OCI-LY7 (cell line): Measurements from ENCODE around the gene RHNO1. TPM values are rescaled to one million over a fixed set of nuclear protein-coding genes. Genes with fewer than 3 reads are reported as not detected.

Experiments used
- BruUV-seq: library from RNA; stranded (reverse); fragments of 400-500 nt; replicated peaks from 2 replicates; lab custom pipeline; 2021; lab: Mats Ljungman, UMichigan
- CTCF ChIA-PET: fragments of 300-600 bp; sonication (Branson Sonifier 250); formaldehyde crosslinking; loops from one replicate; lab custom pipeline; 2022; ENCODE audit warnings: antibody characterized with exemption; ENCODE audit not compliant: unreplicated experiment; lab: Charles Lee
- POLR2A ChIA-PET: fragments of 300-600 bp; sonication (Branson Sonifier 250); formaldehyde crosslinking; loops from one replicate; lab custom pipeline; 2022; ENCODE audit warnings: antibody characterized with exemption; lab: Charles Lee
- DNase-seq: peaks from one replicate; pipeline ENCODE4 v3.0.0-alpha.2; 2015; ENCODE audit warnings: low spot score
- H2AFZ ChIP-seq: fragments of 200-600 bp; sonication (generic), shearing (Covaris generic); 2 replicates; pipeline ENCODE4 v1.6.1; 2014; ENCODE audit warnings: mild to moderate bottlenecking, antibody characterized with exemption, low read length, moderate library complexity
- H3K27ac ChIP-seq: fragments of 200-600 bp; sonication (generic); 2 replicates; pipeline ENCODE4 v1.5.1; 2014; ENCODE audit warnings: mixed run types, low read depth, mild to moderate bottlenecking, moderate library complexity, low read length, inconsistent platforms; ENCODE audit not compliant: poor library complexity, severe bottlenecking
- H3K36me3 ChIP-seq: fragments of 200-600 bp; sonication (generic); 2 replicates; pipeline ENCODE4 v1.6.1; 2014; ENCODE audit warnings: mild to moderate bottlenecking, antibody characterized with exemption, low read length, moderate library complexity, mixed read lengths; ENCODE audit not compliant: insufficient read depth
- H3K4me1 ChIP-seq: fragments of 200-600 bp; sonication (generic); 2 replicates; pipeline ENCODE4 v1.5.1; 2014; ENCODE audit warnings: mild to moderate bottlenecking, low read length; ENCODE audit not compliant: insufficient read depth, poor library complexity, severe bottlenecking
- H3K4me2 ChIP-seq: fragments of 200-600 bp; sonication (generic); 2 replicates; pipeline ENCODE4 v1.6.1; 2014; ENCODE audit warnings: mild to moderate bottlenecking, low read length
- H3K4me3 ChIP-seq: fragments of 200-600 bp; sonication (generic); 2 replicates; pipeline ENCODE4 v1.5.1; 2014; ENCODE audit warnings: mild to moderate bottlenecking, low read depth, low read length; ENCODE audit not compliant: poor library complexity, severe bottlenecking
- H3K79me2 ChIP-seq: fragments of 200-600 bp; sonication (generic); 2 replicates; pipeline ENCODE4 v1.6.1; 2016; ENCODE audit warnings: low read depth, mild to moderate bottlenecking, low read length, moderate library complexity, mixed read lengths; ENCODE audit not compliant: insufficient read depth
- H3K9me2 ChIP-seq: fragments of 200-600 bp; sonication (generic); 2 replicates; pipeline ENCODE4 v1.6.1; 2016; ENCODE audit warnings: mild to moderate bottlenecking, low read length, mixed read lengths; ENCODE audit not compliant: insufficient read depth
- H3K9me3 ChIP-seq: fragments of 200-600 bp; sonication (generic); 2 replicates; pipeline ENCODE4 v1.6.1; 2014; ENCODE audit warnings: mild to moderate bottlenecking, mixed run types, low read length, mixed read lengths
- H4K20me1 ChIP-seq: fragments of 200-600 bp; sonication (generic); 2 replicates; pipeline ENCODE4 v1.6.1; 2014; ENCODE audit warnings: mild to moderate bottlenecking, antibody characterized with exemption, low read length, moderate library complexity, mixed read lengths; ENCODE audit not compliant: insufficient read depth
- EZH2phosphoT487 ChIP-seq: fragments of 200-600 bp; sonication (generic); IDR thresholded peaks from 2 replicates; pipeline ENCODE4 v1.6.1; 2018; ENCODE audit warnings: low read depth, borderline replicate concordance, mild to moderate bottlenecking, mixed run types, antibody characterized with exemption, low read length, moderate library complexity, mixed read lengths
- intact Hi-C: fragments of 100-400 bp; cut with micrococcal nuclease; formaldehyde crosslinking; loops from one replicate; pipeline ENCODE4 v1.10.0; 2022; ENCODE audit not compliant: unreplicated experiment
- total RNA-seq, 2 experiments: library from RNA; depleted of rRNA in 1 of 2; stranded (reverse); fragments of >200 nt in 1 of 2; shearing (Covaris generic) in 1 of 2; gene quantifications; 2 replicates each; pipeline ENCODE4 v1.2.3, GENCODE V29; 2014 to 2022
- TF ChIP-seq, protein P1 (sequence below): fragments of 200-600 bp; sonication (generic); conservative IDR thresholded peaks from 2 replicates; pipeline ENCODE4 v1.5.1; 2014; ENCODE audit warnings: mild to moderate bottlenecking, antibody characterized with exemption, low read length, moderate library complexity, mixed read lengths

RHNO1 gene
- total RNA-seq, 2 experiments from 2014 or later, result 48.3 to 69.8 TPM

DNA sequence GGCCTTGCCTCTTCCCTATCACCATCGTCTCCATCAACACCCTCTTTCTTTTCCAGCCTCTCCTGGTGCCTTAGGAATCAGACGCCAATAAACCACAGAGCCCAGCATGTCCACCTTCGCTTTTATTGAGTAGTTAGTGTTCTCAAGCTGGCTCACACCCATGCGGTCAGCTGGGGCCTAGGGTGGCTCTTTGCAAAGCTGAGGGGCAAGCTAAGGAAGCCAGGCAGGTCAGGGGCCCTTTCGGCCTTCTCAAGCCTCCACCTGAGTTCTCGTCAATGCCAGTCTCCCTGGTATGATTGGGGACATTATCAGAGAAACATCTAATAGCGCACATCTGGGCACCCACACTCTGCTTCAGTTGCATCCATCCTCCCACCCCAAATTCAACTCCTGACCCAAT is 19.4 kb upstream of the RHNO1 start:
- no peak for TF ChIP-seq EZH2phosphoT487
- TF ChIP-seq, protein P1, sequence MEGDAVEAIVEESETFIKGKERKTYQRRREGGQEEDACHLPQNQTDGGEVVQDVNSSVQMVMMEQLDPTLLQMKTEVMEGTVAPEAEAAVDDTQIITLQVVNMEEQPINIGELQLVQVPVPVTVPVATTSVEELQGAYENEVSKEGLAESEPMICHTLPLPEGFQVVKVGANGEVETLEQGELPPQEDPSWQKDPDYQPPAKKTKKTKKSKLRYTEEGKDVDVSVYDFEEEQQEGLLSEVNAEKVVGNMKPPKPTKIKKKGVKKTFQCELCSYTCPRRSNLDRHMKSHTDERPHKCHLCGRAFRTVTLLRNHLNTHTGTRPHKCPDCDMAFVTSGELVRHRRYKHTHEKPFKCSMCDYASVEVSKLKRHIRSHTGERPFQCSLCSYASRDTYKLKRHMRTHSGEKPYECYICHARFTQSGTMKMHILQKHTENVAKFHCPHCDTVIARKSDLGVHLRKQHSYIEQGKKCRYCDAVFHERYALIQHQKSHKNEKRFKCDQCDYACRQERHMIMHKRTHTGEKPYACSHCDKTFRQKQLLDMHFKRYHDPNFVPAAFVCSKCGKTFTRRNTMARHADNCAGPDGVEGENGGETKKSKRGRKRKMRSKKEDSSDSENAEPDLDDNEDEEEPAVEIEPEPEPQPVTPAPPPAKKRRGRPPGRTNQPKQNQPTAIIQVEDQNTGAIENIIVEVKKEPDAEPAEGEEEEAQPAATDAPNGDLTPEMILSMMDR, result no peak
- Histone ChIP-seq H3K36me3 (peaks cover 77% of the 10 kb centered on the region), H3K4me3 (no peak overlapping the region), H4K20me1 (no peaks in the 10 kb centered on the region), H3K27ac (no peak overlapping the region), H3K4me2 (no peak overlapping the region), H3K9me2 (no peaks in the 10 kb centered on the region), H3K79me2 (no peaks in the 10 kb centered on the region), H3K4me1 (no peaks in the 10 kb centered on the region), H3K9me3 (no peaks in the 10 kb centered on the region), H2AFZ (no peak overlapping the region)
- no TSS peak for BruUV-seq
- ChIA-PET CTCF (no interaction called here), POLR2A (no interaction called here)
- intact Hi-C loops, result no loop called here
- no peak for DNase-seq

DNA sequence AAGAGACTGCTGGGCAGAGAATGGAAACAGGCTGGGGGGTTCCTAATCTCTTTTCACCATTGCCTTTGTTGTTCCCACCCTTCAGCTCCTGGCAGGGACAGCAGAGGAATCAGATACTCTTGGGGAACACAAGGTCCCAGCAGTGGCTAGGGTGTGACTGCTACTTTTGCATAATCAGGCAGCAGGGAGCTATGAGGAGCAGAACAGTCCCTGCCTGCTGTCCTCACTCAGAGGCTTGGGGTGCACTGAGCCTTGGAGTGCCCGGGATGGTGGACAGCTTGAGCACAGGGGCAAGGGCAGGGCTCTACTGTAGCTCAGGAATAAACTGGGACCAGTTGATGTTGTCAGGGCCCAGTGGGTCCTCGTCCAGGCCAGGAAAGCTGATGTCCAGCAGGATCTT is 18.7 kb upstream of the RHNO1 start:
- H3K4me2 ChIP-seq, result no peak overlapping the region
- intact Hi-C loops, result no loop called here
- BruUV-seq, result no TSS peak

DNA sequence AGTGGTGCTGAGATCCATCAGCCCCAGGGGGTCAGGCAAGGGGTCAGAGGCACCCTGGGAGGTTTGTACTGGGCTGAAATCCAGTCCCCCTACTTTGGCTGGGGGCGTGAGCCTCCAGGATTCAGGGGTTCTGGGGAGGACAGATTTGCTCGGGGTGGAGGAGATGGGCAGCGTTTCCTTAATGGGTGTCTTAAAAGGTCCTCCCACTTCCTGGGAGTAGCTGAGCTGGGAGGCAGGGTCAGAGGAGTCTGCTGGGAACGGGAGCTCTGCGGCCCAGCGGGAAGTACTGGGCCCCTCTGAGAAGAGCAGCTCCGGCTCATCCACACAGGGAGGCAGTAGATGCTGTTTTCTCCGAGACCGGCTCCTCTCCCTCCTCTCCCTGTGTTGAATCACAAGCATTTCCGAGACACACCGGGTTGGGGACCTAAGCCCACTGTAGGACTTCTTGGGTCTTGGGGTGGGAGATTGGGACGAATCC is 18.0 kb upstream of the RHNO1 start:
- no TSS peak for BruUV-seq
- no peaks in the 10 kb centered on the region for H4K20me1 ChIP-seq
- no peaks in the 10 kb centered on the region for H3K79me2 ChIP-seq
- H3K27ac ChIP-seq, result no peak overlapping the region
- H3K4me1 ChIP-seq, result no peaks in the 10 kb centered on the region
- no peak for DNase-seq
- intact Hi-C loops, result no loop called here
- peaks cover 91% of the 10 kb centered on the region for H3K36me3 ChIP-seq
- no peak for TF ChIP-seq EZH2phosphoT487
- TF ChIP-seq, protein P1, result no peak
- ChIA-PET POLR2A (no interaction called here), CTCF (no interaction called here)
- no peaks in the 10 kb centered on the region for H3K9me2 ChIP-seq
- H2AFZ ChIP-seq, result no peak overlapping the region
- no peaks in the 10 kb centered on the region for H3K9me3 ChIP-seq
- no peak overlapping the region for H3K4me3 ChIP-seq
- H3K4me2 ChIP-seq, result no peak overlapping the region

More for the DNA sequence above, 18.7 kb upstream of the RHNO1 start:
- ChIA-PET POLR2A (interaction anchor here (0.6 kb wide), 1 partner anchor 314 kb away, joined by 4 read pairs; no protein-coding TSS in a partner anchor), CTCF (no interaction called here)
- no peaks in the 10 kb centered on the region for H3K4me1 ChIP-seq
- TF ChIP-seq EZH2phosphoT487, result no peak
- TF ChIP-seq, protein P1, result no peak
- H3K79me2 ChIP-seq, result no peaks in the 10 kb centered on the region
- no peaks in the 10 kb centered on the region for H3K9me2 ChIP-seq
- H3K9me3 ChIP-seq, result no peaks in the 10 kb centered on the region
- DNase-seq, result no peak
- H3K36me3 ChIP-seq, result peaks cover 84% of the 10 kb centered on the region
- H3K4me3 ChIP-seq, result no peak overlapping the region
- no peak overlapping the region for H2AFZ ChIP-seq
- no peak overlapping the region for H3K27ac ChIP-seq
- H4K20me1 ChIP-seq, result no peaks in the 10 kb centered on the region
